ENCODE data around the gene RBPJL. TPM values are rescaled to one million over a fixed set of nuclear protein-coding genes. Genes with fewer than 3 reads are reported as not detected.
"Not testable (repeated sequence)": the region's sequence is repeated elsewhere in the genome, so short reads cannot be mapped to it uniquely, and the experiment has no call there.

The RBPJL gene
- total RNA-seq, 1 donor from 2014 or later: 0.18 TPM

DNA sequence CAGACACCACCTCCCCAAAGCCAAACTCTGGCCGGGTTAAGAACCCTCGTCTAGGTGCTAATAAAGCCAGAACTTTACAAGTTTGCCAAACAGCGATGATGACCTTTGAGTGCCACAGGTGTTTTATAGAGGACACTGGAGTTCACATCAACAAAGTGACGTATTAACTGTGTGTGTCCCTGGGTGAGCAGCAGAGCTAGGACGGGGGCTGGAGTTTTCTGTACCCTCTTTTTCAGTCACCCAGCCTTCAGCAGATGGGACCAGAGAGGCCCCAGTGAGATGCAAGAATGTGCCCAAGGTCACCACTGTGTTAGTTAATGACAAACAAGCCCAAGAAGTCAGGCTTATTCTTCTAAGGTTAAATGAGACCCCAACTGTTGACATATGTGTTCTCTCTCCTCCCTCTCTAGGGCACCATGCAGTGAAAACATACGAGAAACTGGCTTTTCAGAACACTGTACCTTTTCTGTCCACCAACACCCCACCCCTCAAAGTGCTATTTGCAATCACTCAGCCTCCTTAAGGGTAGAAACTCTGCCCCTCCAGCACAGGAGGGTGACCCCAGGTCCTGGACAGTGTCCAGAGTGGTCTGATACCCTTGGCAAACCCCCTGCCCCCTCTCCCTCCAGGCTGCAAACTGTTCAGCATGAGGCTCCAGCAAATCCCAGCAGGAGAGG lies 36.4 kb downstream of the RBPJL start:
- Mint-ChIP-seq H3K27ac (no peak overlapping the region), H3K4me1 (ENCODE audit: low read depth) (peaks cover 87% of the 10 kb centered on the region), H3K4me3 (peak overlapping the region; percentile 39), H3K27me3 (ENCODE audit: insufficient read depth) (no peaks in the 10 kb centered on the region), H3K9me3 (no peaks in the 10 kb centered on the region), H3K36me3 (ENCODE audit: low read depth) (peaks cover 50% of the 10 kb centered on the region)
- intact Hi-C loops (cut with micrococcal nuclease): no loop called here
- DNase-seq (ENCODE audit: low spot score): no peak

- DNase-seq (ENCODE audit: low spot score): no peak
- peak overlapping the region; percentile 12 for H3K27ac Mint-ChIP-seq
- H3K36me3 Mint-ChIP-seq (ENCODE audit: low read depth): peaks cover 50% of the 10 kb centered on the region
- H3K9me3 Mint-ChIP-seq: no peaks in the 10 kb centered on the region
- H3K27me3 Mint-ChIP-seq (ENCODE audit: insufficient read depth): no peaks in the 10 kb centered on the region
- peak overlapping the region; percentile 98 for H3K4me3 Mint-ChIP-seq
- intact Hi-C loops (cut with micrococcal nuclease): no loop called here
- peaks cover 87% of the 10 kb centered on the region for H3K4me1 Mint-ChIP-seq (ENCODE audit: low read depth)
Measured at GRCh38 chr20:45343532-45344167, 37.0 kb downstream of the RBPJL start.

GRCh38 chr20:45344168-45344860 lies 37.7 kb downstream of the RBPJL start:
- Mint-ChIP-seq H3K27me3 (ENCODE audit: insufficient read depth) (no peaks in the 10 kb centered on the region), H3K36me3 (ENCODE audit: low read depth) (peaks cover 46% of the 10 kb centered on the region), H3K4me3 (peak overlapping the region; percentile 98), H3K9me3 (no peaks in the 10 kb centered on the region), H3K4me1 (ENCODE audit: low read depth) (peaks cover 82% of the 10 kb centered on the region), H3K27ac (peak overlapping the region; percentile 48)
- intact Hi-C loops (cut with micrococcal nuclease): no loop called here
- no peak for DNase-seq (ENCODE audit: low spot score)

GRCh38 chr20:45345104-45345936 lies 38.7 kb downstream of the RBPJL start:
- no peak for DNase-seq (ENCODE audit: low spot score)
- Mint-ChIP-seq H3K4me1 (ENCODE audit: low read depth) (peaks cover 79% of the 10 kb centered on the region), H3K27me3 (ENCODE audit: insufficient read depth) (no peaks in the 10 kb centered on the region), H3K9me3 (no peaks in the 10 kb centered on the region), H3K4me3 (peak overlapping the region; percentile 98), H3K27ac (peak overlapping the region; percentile 68), H3K36me3 (ENCODE audit: low read depth) (peaks cover 42% of the 10 kb centered on the region)
- intact Hi-C loops (cut with micrococcal nuclease): no loop called here

DNA sequence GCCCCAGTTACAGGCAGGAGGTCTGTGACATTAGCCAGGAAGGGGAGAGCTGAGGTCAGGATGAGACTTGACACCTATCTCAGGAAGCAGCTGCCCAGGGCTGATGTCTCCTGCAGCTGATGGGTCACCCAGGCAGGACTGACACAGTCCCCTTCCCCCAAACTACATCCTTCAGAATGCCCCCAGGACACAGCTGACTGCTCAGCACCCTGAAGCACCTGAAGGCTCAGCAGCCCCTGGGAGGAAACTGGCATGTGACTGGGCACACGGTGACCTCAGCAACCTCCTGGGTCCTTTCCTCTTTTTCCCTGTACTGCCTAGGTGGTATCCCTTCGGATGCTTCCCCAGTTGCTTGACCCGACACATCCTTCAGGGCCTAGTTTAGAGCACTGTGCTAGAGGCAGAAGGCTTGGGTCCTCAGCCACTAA lies 39.7 kb downstream of the RBPJL start:
- no peaks in the 10 kb centered on the region for H3K9me3 Mint-ChIP-seq
- no peaks in the 10 kb centered on the region for H3K27me3 Mint-ChIP-seq (ENCODE audit: insufficient read depth)
- H3K4me3 Mint-ChIP-seq: peak overlapping the region; percentile 98
- peaks cover 74% of the 10 kb centered on the region for H3K4me1 Mint-ChIP-seq (ENCODE audit: low read depth)
- H3K27ac Mint-ChIP-seq: peak overlapping the region; percentile 57
- intact Hi-C loops (cut with micrococcal nuclease): no loop called here
- DNase-seq (ENCODE audit: low spot score): no peak
- peaks cover 35% of the 10 kb centered on the region for H3K36me3 Mint-ChIP-seq (ENCODE audit: low read depth)

DNA sequence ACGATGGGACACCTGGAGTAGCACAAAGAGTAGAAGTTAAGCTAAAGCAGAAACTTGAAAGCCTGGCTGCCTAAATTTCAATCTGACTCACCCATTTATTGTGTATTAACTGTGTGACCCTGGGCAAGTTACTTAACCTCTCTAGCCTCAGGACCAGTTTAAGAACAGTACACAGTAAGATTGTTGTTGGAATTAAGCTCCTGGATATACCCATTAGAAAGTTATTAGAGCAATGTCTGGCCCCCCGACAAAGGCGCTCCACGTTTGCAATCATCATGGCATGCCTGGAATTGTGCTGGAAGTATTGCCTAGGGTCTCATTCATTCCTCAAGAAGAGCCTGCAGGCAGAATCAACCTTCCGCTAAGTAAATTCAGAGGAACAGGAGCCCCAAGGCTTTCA lies 40.2 kb downstream of the RBPJL start:
- no peaks in the 10 kb centered on the region for H3K27me3 Mint-ChIP-seq (ENCODE audit: insufficient read depth)
- no peaks in the 10 kb centered on the region for H3K9me3 Mint-ChIP-seq
- intact Hi-C loops (cut with micrococcal nuclease): no loop called here
- H3K36me3 Mint-ChIP-seq (ENCODE audit: low read depth): peaks cover 35% of the 10 kb centered on the region
- peaks cover 69% of the 10 kb centered on the region for H3K4me1 Mint-ChIP-seq (ENCODE audit: low read depth)
- H3K27ac Mint-ChIP-seq: peak overlapping the region; percentile 57
- DNase-seq (ENCODE audit: low spot score): no peak
- H3K4me3 Mint-ChIP-seq: peak overlapping the region; percentile 98

- peak overlapping the region; percentile 98 for H3K4me3 Mint-ChIP-seq
Measured at GRCh38 chr20:45347297-45347935, 40.8 kb downstream of the RBPJL start.

DNA sequence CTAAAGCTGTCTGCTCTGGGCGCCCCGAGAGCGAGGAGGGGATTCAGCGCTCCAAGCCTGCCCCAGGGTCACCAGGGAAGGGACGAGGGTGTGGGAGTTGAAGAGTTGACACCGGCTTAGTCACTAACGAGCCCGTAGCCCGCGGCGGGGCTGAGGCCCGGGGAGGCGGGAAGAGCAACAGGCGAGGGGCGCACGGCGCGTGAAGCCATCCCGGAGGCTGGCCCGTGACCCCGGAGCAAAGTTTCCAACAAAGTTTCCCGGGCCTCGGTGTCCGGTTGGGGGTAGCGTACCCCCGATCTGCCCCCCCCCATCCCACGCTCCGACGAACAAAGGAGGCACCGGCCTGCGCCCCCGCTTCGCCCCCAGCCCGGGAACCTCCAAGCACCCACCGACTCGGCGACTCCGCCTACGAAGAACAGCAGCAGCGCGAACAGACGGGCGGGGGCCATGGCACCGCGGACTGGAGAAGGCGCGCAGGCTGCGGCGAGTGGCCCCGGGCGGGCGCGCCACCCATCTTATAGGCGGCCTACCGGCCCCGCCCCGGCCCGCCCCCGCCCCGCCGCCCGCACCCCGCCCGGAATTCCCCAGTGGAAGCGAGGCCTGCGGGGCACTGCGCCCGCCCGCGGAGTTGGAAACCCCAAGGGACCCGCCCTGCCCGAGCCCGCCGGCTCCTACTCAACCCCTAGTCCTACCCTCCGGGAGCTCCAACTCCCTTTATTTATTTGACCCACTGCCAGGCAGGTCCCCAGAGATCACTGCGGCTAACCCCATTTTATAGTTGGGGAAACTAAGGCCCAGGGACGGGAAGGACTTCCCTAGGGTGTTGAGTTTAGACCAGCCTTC lies 41.5 kb downstream of the RBPJL start, which contains the start of gene SDC4:
SDC4 (minus strand) TSS at position 489 of the 843 bp plus-strand sequence; CDS start at position 449, 40 bp downstream.
- DNase-seq (ENCODE audit: low spot score): peak; percentile 71
- no peaks in the 10 kb centered on the region for H3K9me3 Mint-ChIP-seq
- no peaks in the 10 kb centered on the region for H3K27me3 Mint-ChIP-seq (ENCODE audit: insufficient read depth)
- intact Hi-C loops (cut with micrococcal nuclease): loop anchor here (1.0 kb wide), 2 partner anchors 9 to 15 kb away; partner anchors contain the start of gene SYS1
- peaks cover 57% of the 10 kb centered on the region for H3K4me1 Mint-ChIP-seq (ENCODE audit: low read depth)
- H3K36me3 Mint-ChIP-seq (ENCODE audit: low read depth): peaks cover 32% of the 10 kb centered on the region
- peak within 1 kb of the TSS; percentile 80 for H3K27ac Mint-ChIP-seq
- H3K4me3 Mint-ChIP-seq: peak within 1 kb of the TSS; percentile 98

More at GRCh38 chr20:45347297-45347935, 40.8 kb downstream of the RBPJL start:
- intact Hi-C loops (cut with micrococcal nuclease): no loop called here
- Mint-ChIP-seq H3K27ac (peak overlapping the region; percentile 57), H3K36me3 (ENCODE audit: low read depth) (peaks cover 35% of the 10 kb centered on the region), H3K4me1 (ENCODE audit: low read depth) (peaks cover 63% of the 10 kb centered on the region), H3K9me3 (no peaks in the 10 kb centered on the region), H3K27me3 (ENCODE audit: insufficient read depth) (no peaks in the 10 kb centered on the region)
- no peak for DNase-seq (ENCODE audit: low spot score)

GRCh38 chr20:45350217-45350616 lies 43.6 kb downstream of the RBPJL start:
- Mint-ChIP-seq H3K36me3 (ENCODE audit: low read depth) (peaks cover 18% of the 10 kb centered on the region), H3K9me3 (no peaks in the 10 kb centered on the region), H3K27ac (no peak overlapping the region), H3K27me3 (ENCODE audit: insufficient read depth) (no peaks in the 10 kb centered on the region), H3K4me3 (no peak overlapping the region), H3K4me1 (ENCODE audit: low read depth) (peaks cover 58% of the 10 kb centered on the region)
- DNase-seq (ENCODE audit: low spot score): no peak
- intact Hi-C loops (cut with micrococcal nuclease): no loop called here

GRCh38 chr20:45350795-45351194 lies 44.2 kb downstream of the RBPJL start:
- intact Hi-C loops (cut with micrococcal nuclease); H3K9me3 Mint-ChIP-seq; DNase-seq (ENCODE audit: low spot score); H3K27ac Mint-ChIP-seq; H3K27me3 Mint-ChIP-seq (ENCODE audit: insufficient read depth); H3K4me3 Mint-ChIP-seq: not testable (repeated sequence)
- H3K36me3 Mint-ChIP-seq (ENCODE audit: low read depth): peaks cover 15% of the 10 kb centered on the region
- H3K4me1 Mint-ChIP-seq (ENCODE audit: low read depth): peaks cover 58% of the 10 kb centered on the region

- H3K36me3 Mint-ChIP-seq (ENCODE audit: low read depth): peaks cover 1% of the 10 kb centered on the region
- no peak overlapping the region for H3K27ac Mint-ChIP-seq
- H3K4me3 Mint-ChIP-seq: no peak overlapping the region
- H3K4me1 Mint-ChIP-seq (ENCODE audit: low read depth): peaks cover 55% of the 10 kb centered on the region
- no peak for DNase-seq (ENCODE audit: low spot score)
- intact Hi-C loops (cut with micrococcal nuclease): no loop called here
- no peaks in the 10 kb centered on the region for H3K27me3 Mint-ChIP-seq (ENCODE audit: insufficient read depth)
- no peaks in the 10 kb centered on the region for H3K9me3 Mint-ChIP-seq
Measured at GRCh38 chr20:45352729-45353128, 46.1 kb downstream of the RBPJL start.
